SK-N-SH (cell line): Measurements from ENCODE around the gene CRYZL1.

Experiments
- CTCF ChIP-seq: fragments of 200-600 bp; sonication (generic); IDR thresholded peaks from 2 replicates; pipeline ENCODE4 v1.6.1; 2017; ENCODE audit warnings: antibody characterized with exemption, mild to moderate bottlenecking, moderate library complexity
- IRF3 ChIP-seq: fragments of 150-350 bp; IDR thresholded peaks from 2 replicates; pipeline ENCODE4 v1.6.1; 2016; ENCODE audit warnings: mild to moderate bottlenecking, low read depth, low read length
- MAX ChIP-seq: IDR thresholded peaks from 2 replicates; pipeline ENCODE4 v1.4.0; 2012; ENCODE audit warnings: low read depth
- REST ChIP-seq: IDR thresholded peaks from 2 replicates; pipeline ENCODE4 v1.6.1; 2012; ENCODE audit warnings: mild to moderate bottlenecking, low read depth, low read length, moderate library complexity
- ZBTB33 ChIP-seq: IDR thresholded peaks from 2 replicates; pipeline ENCODE4 v1.4.0; 2012; ENCODE audit warnings: low read depth, borderline replicate concordance

GRCh38 chr21:33568448-33568847 is 73.1 kb downstream of the CRYZL1 start:
- no peak for TF ChIP-seq REST
- TF ChIP-seq CTCF = no peak
- TF ChIP-seq IRF3 = no peak
- no peak for TF ChIP-seq MAX
- TF ChIP-seq ZBTB33 = no peak
